Renal cortex interstitium (tissue), 11 donors: ENCODE measurements around the gene GINS1. TPM values are rescaled to one million over a fixed set of nuclear protein-coding genes. Genes with fewer than 3 reads are reported as not detected.
"Not testable (repeated sequence)": the region's sequence is repeated elsewhere in the genome, so short reads cannot be mapped to it uniquely, and the experiment has no call there.

Experiments used
- DNase-seq, 11 donors: peaks; one replicate each; pipeline ENCODE4 v3.0.0-alpha.2; 2013; ENCODE audit warnings: low read depth in 9 of 11, low spot score in 4 of 11; ENCODE audit errors: extremely low read depth in 1 of 11
- polyA plus RNA-seq, 3 donors: library from polyadenylated mRNA; unstranded; fragments of 120-200 nt; gene quantifications; one replicate each; pipeline ENCODE4 v1.2.1, GENCODE V29; 2013; ENCODE audit not compliant: insufficient read length in 3 of 3

GINS1 gene
- polyA plus RNA-seq, 3 donors = 18.9 to 21.0 (median 21.0) TPM

DNA sequence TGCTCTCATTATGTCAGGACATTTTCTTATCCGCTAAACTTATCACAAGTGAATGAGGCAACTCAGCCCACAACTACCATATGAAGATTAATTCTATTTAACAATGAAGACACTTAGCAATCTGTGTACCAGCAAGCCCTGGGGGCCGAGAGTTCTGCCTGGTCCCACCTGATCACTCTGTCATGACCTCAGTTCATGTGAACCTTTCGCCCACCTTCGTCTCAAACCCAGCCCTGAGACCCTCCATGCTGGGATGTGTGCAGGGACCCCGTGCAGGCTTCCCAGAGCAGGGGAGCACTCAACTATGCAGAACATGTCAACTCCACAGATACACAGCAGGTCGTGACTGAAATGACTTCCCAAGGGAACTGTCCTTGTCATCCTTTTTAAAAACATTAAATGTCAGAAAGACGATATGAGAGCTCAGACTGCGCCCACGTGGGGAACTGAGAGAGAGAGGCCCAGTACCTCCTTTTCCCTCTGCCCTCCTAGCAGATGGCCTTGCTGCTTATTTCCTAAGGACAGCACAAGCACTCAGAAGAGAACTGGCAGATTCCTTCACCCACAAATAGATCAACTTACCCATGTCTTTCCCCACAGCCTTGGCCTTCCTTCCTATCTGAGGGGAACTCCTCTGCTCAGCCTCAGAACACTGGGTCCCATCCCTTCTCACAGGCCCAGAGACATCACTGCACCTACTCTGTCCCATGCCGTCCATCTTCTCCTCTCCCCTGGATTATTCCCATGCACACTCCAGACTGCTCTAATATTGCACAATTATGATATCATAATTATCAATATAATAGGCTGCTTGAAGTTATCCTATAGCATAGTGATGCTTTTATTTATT, 28.4 kb upstream of the GINS1 start:
- DNase-seq = no peak

DNA sequence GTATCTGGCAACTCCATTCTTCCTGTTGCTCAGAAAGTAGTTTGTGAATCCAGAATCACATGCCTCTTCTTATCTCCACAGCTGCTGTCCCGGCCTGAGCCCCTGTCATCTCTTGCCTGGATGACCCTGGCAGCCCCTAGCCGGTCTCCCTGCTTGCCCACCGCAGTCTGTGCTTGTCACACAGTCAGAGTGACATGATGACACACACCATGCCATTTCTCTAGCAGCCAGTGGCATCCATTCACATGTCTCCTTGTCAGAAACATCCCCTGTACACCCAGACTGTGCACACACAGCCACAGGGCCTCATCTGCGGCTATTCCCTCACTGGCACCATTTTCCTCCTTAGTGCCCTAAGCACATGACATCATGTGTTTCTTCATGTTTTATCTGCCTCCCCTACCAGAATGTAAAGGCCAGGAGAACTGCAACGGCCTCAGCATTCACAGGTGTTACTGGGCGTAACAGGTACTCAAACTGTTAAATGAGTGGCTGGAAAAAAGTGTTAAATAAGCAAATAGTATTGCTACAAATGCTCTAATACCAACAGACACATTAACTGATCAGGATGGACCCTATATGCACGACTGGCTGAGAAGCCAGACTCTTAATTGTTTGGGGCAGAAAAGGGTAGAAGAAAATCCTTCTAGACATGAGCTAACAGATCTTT, 26.4 kb upstream of the GINS1 start:
- DNase-seq = no peak

DNA sequence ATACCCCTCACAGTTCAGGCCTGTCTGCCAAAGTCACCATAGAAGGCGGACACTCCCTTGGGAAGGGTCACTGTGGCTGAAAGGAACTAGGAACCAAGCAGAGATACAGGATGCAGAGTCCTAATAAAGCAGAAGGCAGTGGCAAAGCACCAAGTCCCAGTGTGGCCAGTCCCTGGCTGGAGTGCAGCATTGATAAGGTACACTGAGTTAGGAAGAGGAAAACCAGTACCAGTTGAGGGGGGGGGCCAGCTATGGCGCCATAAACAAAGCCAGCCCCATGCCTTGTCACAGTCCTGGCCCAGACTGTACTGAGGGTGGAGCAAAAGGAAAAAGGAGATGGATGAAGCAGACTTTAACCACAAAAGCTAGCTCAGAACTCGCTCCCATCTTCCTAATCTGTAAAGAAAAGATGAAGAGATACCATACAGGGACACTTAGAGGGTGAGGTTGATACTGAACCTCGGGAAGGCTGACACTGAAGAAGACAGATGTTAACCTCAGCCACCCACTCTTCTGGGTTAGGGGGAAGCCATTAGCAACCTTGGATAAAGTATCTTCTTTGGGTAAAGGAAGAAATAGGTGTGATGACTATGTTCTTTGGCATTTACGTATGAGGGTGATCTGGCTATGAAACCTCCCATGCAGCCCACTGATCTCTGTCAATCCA, 24.6 kb upstream of the GINS1 start:
- no peak for DNase-seq

DNA sequence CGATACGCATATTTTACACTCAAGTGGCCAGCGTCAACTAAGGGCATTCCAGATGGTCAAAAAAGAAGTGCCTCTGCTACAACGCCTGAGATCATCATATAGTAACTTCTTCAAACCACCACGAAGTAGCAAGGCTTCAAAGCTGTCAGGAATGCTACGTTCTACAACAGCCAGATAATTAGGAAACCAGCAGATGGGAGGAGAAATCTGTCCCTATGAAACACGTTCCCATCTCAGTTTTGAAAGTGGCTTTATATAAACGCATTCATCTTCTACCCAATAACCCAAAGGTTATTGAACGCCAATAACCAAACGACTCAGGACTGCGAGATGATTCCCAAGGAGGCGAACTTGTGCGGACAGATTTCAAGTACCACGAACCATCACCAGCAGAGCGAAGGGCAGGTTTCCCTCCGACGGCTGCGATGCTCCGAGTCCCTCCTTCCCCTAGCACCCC, 18.0 kb upstream of the GINS1 start:
- peak in 2 of 11 donors; percentile 18 to 27 for DNase-seq

DNA sequence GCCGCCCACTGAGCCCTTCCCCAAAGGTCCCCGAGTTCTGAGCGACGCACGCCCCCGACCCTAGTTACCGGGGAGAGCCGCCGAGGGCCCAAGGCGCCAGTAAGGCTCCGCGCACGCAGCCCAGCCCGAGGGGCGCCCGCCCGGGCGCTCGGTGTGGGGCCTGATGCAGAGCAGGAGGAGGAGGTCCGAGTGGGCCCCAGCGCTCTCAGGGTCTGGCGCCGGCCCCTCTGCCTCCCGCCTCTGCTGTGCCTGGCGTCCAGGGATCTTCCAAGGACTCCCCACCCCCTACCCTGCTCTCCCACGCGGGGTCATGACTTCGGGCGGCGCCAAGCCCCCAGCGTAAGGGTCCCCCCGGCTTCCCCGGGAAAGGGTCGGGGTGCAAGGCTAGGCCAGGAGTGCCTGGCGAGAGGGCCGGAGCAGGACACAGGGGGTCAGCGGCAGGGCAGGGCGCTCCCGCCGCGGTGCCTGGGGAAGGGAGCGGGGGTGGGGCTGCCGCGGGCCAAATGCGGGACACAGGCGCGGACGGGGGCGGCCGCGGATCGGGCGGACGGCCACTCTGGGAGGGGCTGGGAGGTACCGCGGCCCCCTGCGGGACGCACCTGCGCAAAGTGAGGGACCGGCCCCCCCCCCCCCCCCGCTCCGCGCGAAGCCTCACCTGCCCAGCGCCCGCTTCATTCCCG, 17.5 kb upstream of the GINS1 start:
- DNase-seq = peak in 5 of 11 donors; percentile 25 to 46 (median 40)

DNA sequence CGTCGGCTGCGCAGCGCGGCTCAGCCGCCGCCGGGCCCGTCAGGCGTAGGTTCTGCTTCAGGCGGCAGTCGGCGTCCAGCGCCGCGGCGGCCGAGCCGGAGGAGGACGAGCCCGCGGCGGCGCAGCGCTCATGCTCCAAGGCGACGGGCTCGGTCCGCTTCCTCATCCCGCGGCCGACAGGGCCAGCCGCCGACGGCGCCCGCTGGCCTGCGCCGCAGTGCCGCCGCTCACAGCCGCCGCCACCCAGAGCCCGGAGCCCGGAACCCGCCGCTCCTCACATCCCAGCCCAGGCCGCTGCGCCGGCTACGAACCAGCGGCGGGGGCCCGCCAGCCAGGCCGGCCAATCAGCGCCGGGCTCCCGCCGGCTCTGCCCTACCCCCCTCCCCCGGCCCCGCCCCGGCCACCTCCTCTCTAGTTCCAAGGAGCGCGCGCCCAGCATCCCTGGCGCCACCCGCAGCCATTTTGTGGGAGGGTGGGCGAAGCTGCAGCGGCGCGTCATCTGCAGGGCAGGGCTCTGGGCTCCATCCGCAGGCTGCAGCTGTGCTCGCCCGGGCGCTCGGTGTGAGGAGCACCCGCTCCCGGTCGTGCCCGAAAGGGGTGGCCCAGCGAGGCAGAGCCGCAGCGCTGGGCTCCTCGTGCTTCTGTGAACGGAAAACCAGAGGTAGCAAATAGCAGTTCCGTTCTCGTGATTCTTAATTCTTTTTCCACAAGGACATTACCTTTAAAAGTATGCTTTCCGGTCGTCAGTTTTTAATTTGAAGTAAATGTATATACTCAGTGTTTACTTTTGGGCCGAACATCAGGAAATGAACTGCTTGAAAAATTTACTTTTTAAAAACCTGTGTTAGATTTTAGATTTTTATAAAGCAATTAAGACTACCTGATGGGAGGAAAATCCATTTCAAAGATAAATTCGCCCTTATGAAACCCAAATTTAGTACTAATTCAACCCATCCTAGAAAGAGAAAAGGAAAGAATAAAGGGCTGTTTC, 16.6 kb upstream of the GINS1 start, which contains the start of gene ABHD12:
Gene ABHD12, minus strand, starts transcription at position 298 of the 991 bp plus-strand sequence. Its CDS starts 132 bp downstream, at position 166.
- DNase-seq = peak in 10 of 11 donors; percentile 73 to 96 (median 92)

DNA sequence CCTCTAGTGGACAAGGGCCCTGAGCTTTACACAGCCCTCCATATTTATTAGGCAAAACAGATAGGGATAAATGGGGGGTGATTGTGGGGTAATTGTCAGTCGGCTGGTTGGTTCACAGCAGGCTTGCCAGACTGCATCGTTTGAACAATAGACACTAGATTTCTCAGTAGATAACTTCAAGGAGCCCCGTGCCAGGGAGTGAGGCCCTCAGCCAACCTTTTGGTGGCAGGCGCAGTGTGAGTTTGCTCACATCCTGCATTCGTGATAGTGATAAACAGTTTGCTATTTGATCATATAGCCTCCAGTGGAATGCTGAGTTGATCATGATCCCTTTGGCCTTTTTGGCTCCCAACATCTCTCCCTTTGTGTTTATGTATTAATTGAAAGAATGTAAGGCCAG, 13.2 kb upstream of the GINS1 start:
- DNase-seq = no peak

DNA sequence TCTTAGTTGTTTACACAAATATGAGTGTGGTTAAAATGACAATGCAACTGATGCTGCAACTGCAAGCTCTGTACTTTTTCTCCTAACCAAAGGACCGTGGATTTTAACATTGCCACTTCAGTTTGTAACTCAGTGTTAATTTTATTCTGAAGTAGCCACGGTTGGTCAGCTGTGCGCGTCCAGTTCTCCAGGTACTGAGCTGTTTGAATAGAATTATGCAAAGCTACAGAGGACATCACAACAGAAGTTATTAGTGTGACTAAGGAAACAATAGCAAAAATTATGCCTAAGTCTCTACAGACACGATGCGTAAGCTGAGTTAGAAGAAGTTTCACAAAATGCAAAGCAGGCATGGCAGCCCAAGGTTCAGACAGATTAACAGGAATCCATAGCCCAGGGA, 12.5 kb upstream of the GINS1 start:
- DNase-seq = no peak

DNA sequence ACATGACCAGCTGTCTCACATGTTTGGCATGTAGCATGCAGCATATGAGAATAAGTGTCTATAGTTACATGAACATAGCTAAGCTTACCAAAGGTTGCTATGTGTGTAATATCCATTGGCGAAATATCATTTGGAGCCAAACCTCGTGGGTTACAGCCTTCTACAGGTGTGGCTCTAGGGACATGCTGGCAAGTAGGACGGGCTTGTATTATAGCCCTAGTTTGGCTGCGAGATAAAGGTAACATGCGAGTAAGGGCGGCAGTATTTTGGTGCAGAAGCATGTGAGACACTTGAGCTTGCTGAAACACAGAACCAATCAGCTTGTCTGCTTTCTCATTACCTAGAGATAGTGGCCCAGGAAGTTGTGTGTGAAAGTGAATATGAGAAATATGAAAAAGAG, 10.4 kb upstream of the GINS1 start:
- DNase-seq = no peak

DNA sequence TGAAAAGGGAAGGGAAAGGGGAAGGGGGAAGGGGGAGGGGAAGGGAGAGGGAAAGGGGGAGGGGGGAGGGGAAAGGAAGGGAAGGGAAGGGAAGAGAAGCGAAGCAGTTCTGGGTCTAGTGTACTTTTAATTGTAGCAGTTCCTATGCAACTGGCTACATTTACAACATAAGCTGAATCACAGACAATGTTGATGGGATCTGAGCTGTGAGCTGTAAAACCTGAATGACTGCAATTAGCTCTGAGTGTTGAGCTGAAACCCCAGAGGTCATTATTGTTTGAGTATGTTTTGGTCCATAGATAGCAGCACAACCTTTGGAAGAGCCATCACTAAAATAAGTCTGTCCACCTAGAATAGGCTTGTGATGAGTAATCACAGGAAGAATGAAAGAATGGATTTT, 9.7 kb upstream of the GINS1 start:
- no peak for DNase-seq

DNA sequence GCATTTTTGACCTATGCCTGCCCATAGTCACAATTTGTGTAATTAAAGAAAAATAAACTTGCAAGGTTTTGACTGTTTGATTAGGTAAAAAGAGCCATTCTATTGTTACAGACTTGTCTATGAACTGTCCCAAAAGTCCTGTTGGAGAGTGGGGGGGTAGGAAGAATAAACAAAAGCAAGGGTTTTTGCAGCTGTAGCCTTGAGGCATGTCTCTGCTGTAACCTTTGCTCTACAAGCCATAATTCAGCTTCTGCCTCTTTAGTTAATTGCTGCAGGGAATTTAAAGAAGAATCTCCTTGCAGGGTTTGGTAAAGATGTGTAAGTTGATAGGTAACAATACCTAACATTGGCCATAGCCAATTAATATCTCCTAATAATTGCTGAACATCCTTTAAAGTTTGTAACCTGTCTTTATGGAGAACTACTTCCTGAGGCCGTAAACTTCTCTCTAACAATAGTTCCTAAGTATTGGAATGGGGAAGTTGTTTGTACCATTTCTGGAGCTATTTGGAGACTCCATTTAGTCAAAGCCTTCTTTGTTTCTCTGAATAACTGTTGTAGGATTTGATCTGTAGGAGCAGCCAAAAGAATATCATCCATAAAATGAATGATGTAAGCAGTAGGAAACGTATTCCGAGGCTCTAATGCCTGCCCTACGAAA, 9.0 kb upstream of the GINS1 start:
- no peak for DNase-seq

DNA sequence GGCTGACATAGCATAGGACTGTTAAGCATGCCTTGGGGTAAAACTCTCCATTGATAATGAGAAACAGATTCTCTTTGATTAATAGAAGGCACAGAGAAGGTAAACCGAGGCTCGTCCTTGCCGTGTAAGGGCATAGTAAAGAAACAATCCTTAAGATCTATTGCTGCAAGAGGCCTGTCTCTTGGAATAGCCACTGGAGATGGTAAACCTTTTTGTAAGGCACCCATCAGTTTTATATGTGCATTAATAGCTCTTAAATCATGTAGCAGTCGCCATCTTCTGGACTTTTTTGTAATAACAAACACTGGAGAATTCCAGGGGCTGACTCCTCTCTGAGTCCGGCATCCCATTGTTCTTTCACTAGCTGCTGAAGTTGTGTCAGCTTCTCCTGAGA, 8.4 kb upstream of the GINS1 start:
- DNase-seq = peak in 9 of 11 donors; percentile 32 to 71 (median 45)

DNA sequence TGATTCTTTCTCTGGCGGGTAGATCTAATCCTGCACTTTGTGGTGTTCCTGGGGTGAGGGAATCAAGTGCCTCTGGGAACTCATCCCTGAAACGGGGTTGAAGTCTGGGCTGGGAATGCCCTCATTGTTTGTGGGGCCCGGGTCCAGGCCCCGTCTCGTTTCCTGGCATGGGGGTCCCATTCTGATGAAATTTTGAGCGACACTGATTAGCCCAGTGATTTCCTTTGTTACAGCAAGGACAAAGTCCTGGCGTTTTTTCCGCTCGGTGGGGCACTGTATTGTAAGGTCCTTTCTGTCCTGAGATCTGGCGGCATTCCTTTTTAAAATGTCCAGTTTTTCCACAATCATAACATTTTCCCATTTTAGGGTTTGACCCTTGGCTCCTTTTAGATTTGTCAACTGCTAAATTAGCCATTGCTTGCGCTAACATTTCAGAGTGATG, 7.2 kb upstream of the GINS1 start:
- DNase-seq = not testable (repeated sequence)

DNA sequence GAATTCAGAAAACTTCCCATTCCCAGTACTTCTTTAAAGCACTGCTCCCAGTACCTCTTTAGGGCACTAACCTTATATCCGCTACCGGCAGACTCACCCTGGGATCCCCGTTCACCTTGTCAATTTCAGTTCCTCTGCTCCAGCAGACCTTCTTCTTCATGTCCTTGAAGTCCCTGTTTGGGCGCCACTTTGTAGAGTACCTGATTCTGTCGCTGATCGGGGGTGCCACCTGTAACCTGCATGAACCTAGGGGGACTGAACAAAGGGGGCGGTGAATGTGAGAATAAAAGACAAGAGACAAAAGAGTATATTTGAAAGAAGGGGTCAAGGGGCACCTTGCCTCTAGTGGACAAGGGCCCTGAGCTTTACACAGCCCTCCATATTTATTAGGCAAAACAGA, 4.9 kb upstream of the GINS1 start:
- no peak for DNase-seq

DNA sequence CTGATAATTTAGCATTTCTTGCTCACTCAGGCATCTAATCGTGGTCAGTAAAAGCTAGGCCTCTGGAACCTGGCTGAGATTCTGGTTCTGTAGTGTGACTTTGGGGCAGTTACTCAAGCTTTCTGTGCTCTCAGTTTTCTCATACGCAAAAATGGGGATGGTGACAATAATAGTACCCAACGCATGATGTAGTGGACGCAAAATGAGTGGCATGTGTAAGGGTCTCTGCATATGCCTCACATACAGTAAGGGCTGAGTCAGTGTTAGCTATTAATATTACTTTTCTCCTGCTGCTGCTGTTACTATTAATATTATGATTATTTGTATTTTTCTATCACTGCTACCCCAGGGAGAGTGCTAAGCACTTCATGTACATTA, 686 bp downstream of the GINS1 start:
- no peak for DNase-seq

DNA sequence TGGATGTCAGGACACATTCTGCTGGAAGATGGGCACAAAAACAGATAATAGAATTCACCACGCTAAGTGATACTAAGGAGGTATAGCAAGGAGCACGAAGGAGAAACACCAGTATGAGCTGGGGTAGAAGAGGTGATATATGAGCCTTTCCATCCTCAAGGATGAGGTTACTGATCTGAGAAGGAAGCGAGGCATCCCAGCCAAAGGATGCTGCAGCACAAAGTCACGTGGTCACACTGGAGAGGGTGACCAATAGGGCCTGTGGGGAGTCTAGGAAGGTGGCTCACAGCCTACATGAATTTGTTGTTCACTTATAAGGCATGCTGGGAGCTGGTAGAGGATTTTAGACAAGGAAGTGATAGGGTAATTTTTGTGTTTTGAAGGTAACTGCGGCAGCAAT, 1.4 kb downstream of the GINS1 start:
- DNase-seq = no peak

DNA sequence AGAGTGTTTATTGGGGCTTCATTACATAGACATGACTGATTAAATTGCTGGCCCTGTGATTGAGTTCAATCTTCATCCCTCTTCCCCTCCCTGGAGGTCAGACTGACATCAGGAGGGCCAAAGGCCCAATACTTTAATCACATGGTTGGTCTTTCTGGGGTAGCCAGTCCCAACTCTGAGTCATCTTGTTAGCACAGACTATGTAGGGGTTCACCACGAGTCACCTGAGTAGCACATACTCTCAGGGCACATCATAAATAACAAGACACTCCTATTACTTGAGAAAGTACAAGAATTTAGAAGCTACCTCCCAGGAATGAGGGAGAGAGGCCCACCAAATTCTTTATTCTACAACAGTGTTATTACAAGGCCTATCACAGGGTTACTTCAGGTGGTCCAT, 11.3 kb downstream of the GINS1 start:
- DNase-seq = no peak

DNA sequence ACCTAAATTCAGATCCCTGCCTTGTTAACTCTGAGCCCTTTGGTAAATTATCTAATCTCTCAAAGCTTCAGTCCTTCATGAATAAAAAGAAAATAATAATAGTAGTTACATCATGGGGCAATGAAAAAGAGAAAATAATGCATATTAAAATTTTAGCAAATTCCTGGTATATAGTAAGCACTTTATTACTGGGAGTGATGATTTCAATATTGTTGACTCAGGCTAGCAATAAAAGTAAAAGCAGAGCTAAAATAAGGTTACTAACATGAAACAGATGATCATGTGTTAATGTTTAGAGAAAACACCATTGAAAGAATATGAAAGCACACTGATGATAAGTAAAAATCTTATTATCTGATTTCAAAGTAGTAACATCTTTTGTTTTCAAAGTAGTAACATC, 13.6 kb downstream of the GINS1 start:
- no peak for DNase-seq
